H9 (cell line): ENCODE data around the gene KRTAP10-10. TPM values are rescaled to one million over a fixed set of nuclear protein-coding genes. Genes with fewer than 3 reads are reported as not detected.

Experiments used
- DNase-seq: peaks from one replicate; pipeline ENCODE4 v3.0.0-alpha.2; 2017
- H2AFZ ChIP-seq: one replicate; pipeline ENCODE4 v1.6.1; 2013; ENCODE audit warnings: mild to moderate bottlenecking, low read length, control low read depth, moderate library complexity
- H2AK5ac ChIP-seq: 2 replicates; pipeline ENCODE4 v1.6.1; 2013; ENCODE audit warnings: low read length, control low read depth, mixed read lengths; ENCODE audit not compliant: insufficient read length
- H2BK120ac ChIP-seq: one replicate; pipeline ENCODE4 v1.6.1; 2013; ENCODE audit warnings: low read depth, mild to moderate bottlenecking, low read length, control low read depth, inconsistent platforms; ENCODE audit not compliant: poor library complexity, severe bottlenecking
- H2BK12ac ChIP-seq: 2 replicates; pipeline ENCODE4 v1.6.1; 2013; ENCODE audit warnings: low read length, control low read depth, mixed read lengths, low read depth; ENCODE audit not compliant: insufficient read length
- H2BK15ac ChIP-seq: 2 replicates; pipeline ENCODE4 v1.6.1; 2013; ENCODE audit warnings: low read depth, low read length, control low read depth
- H2BK20ac ChIP-seq: one replicate; pipeline ENCODE4 v1.6.1; 2013; ENCODE audit warnings: low read depth, mild to moderate bottlenecking, low read length, control low read depth, inconsistent platforms; ENCODE audit not compliant: poor library complexity, severe bottlenecking
- H2BK5ac ChIP-seq: 2 replicates; pipeline ENCODE4 v1.6.1; 2013; ENCODE audit warnings: low read length, control low read depth, mixed read lengths; ENCODE audit not compliant: insufficient read length
- H3K14ac ChIP-seq: 2 replicates; pipeline ENCODE4 v1.6.1; 2013; ENCODE audit warnings: low read length, control low read depth; ENCODE audit not compliant: insufficient read depth
- H3K18ac ChIP-seq: 2 replicates; pipeline ENCODE4 v1.6.1; 2013; ENCODE audit warnings: low read depth, mild to moderate bottlenecking, mixed read lengths, low read length, control low read depth; ENCODE audit not compliant: insufficient read length
- H3K23ac ChIP-seq: 2 replicates; pipeline ENCODE4 v1.6.1; 2013; ENCODE audit warnings: low read length, control low read depth, mixed read lengths, low read depth; ENCODE audit not compliant: insufficient read length
- H3K23me2 ChIP-seq: 2 replicates; pipeline ENCODE4 v1.6.1; 2013; ENCODE audit warnings: low read depth, mild to moderate bottlenecking, mixed read lengths, low read length, control low read depth; ENCODE audit not compliant: insufficient read length, poor library complexity, severe bottlenecking
- H3K27ac ChIP-seq: 2 replicates; pipeline ENCODE4 v1.5.1; 2013; ENCODE audit warnings: low read length, control low read depth, mixed read lengths, low read depth; ENCODE audit not compliant: insufficient read length
- H3K27me3 ChIP-seq: 2 replicates; pipeline ENCODE4 v1.6.1; 2013; ENCODE audit warnings: low read length, control low read depth, inconsistent platforms; ENCODE audit not compliant: insufficient read depth
- H3K4ac ChIP-seq: 2 replicates; pipeline ENCODE4 v1.6.1; 2013; ENCODE audit warnings: low read depth, mild to moderate bottlenecking, control low read depth, inconsistent platforms, low read length, moderate library complexity
- H3K4me1 ChIP-seq: 2 replicates; pipeline ENCODE4 v1.6.1; 2013; ENCODE audit warnings: low read length, control low read depth, inconsistent platforms; ENCODE audit not compliant: insufficient read depth
- H3K4me2 ChIP-seq: 2 replicates; pipeline ENCODE4 v1.6.1; 2013; ENCODE audit warnings: low read length, control low read depth, mixed read lengths; ENCODE audit not compliant: insufficient read length, insufficient read depth
- H3K56ac ChIP-seq: 2 replicates; pipeline ENCODE4 v1.6.1; 2013; ENCODE audit warnings: low read depth, mild to moderate bottlenecking, mixed read lengths, low read length, control low read depth; ENCODE audit not compliant: insufficient read length
- H3K79me1 ChIP-seq: 2 replicates; pipeline ENCODE4 v1.6.1; 2013; ENCODE audit warnings: low read depth, mild to moderate bottlenecking, moderate library complexity, low read length, control low read depth, inconsistent platforms; ENCODE audit not compliant: insufficient read depth, poor library complexity, severe bottlenecking
- H3K79me2 ChIP-seq: 2 replicates; pipeline ENCODE4 v1.6.1; 2013; ENCODE audit warnings: low read length, control low read depth, inconsistent platforms; ENCODE audit not compliant: insufficient read depth
- H3K9ac ChIP-seq: 2 replicates; pipeline ENCODE4 v1.6.1; 2013; ENCODE audit warnings: low read length, control low read depth, mixed read lengths; ENCODE audit not compliant: insufficient read length; ENCODE audit errors: extremely low read depth
- H3K9me3 ChIP-seq: one replicate; pipeline ENCODE4 v1.6.1; 2013; ENCODE audit warnings: low read depth, low read length, inconsistent platforms; ENCODE audit not compliant: control insufficient read depth
- H3T11ph ChIP-seq: one replicate; pipeline ENCODE4 v1.6.1; 2013; ENCODE audit warnings: mild to moderate bottlenecking, low read length, control low read depth, inconsistent platforms
- H4K20me1 ChIP-seq: one replicate; pipeline ENCODE4 v1.6.1; 2013; ENCODE audit not compliant: control insufficient read depth, insufficient read length, insufficient read depth
- H4K5ac ChIP-seq: 2 replicates; pipeline ENCODE4 v1.6.1; 2013; ENCODE audit warnings: low read depth, mild to moderate bottlenecking, mixed read lengths, low read length, control low read depth; ENCODE audit not compliant: insufficient read length
- H4K8ac ChIP-seq: replicated peaks from 2 replicates; pipeline ENCODE4 v1.6.1; 2013; ENCODE audit warnings: low read length, control low read depth, mixed read lengths, low read depth; ENCODE audit not compliant: insufficient read length
- H4K91ac ChIP-seq: 2 replicates; pipeline ENCODE4 v1.6.1; 2013; ENCODE audit warnings: low read depth, mild to moderate bottlenecking, moderate library complexity, mixed read lengths, low read length, control low read depth; ENCODE audit not compliant: insufficient read length
- H3K27ac Mint-ChIP-seq, 3 experiments: 2 replicates in 2 of 3; 3 replicates in 1 of 3; pipeline ENCODE4 v1.8.0; 2020 to 2021; ENCODE audit warnings: mixed read lengths in 3 of 3, mild to moderate bottlenecking in 1 of 3, moderate library complexity in 1 of 3
- H3K27me3 Mint-ChIP-seq: 2 replicates; pipeline ENCODE4 v1.8.0; 2021; ENCODE audit warnings: low read depth, mild to moderate bottlenecking, moderate library complexity, mixed read lengths
- H3K36me3 Mint-ChIP-seq, 3 experiments: 2 replicates in 2 of 3; 3 replicates in 1 of 3; pipeline ENCODE4 v1.8.0; 2020 to 2021; ENCODE audit warnings: low read depth in 3 of 3, mixed read lengths in 3 of 3; ENCODE audit not compliant: insufficient read depth in 1 of 3
- H3K4me1 Mint-ChIP-seq, 2 experiments: 2 replicates each; pipeline ENCODE4 v1.8.0; 2020; ENCODE audit warnings: mixed read lengths in 2 of 2
- H3K4me3 Mint-ChIP-seq, 2 experiments: 2 replicates in 1 of 2; 3 replicates in 1 of 2; pipeline ENCODE4 v1.8.0; 2020 to 2021; ENCODE audit warnings: mild to moderate bottlenecking in 2 of 2, mixed read lengths in 2 of 2, moderate library complexity in 1 of 2
- H3K9me3 Mint-ChIP-seq, 2 experiments: 2 replicates in 1 of 2; 3 replicates in 1 of 2; pipeline ENCODE4 v1.8.0; 2020; ENCODE audit warnings: mild to moderate bottlenecking in 2 of 2, mixed read lengths in 2 of 2, moderate library complexity in 1 of 2
- CTCF ChIP-seq: fragments of 200-600 bp; sonication (generic); conservative IDR thresholded peaks from 3 replicates; pipeline ENCODE4 v1.8.0; 2021; ENCODE audit warnings: antibody characterized with exemption, mild to moderate bottlenecking
- WGBS: extraction: QIAGEN DNeasy Blood & Tissue Kit; methylation state at CpG from one replicate; pipeline ENCODE4 v1.1.7; 2013; ENCODE audit warnings: missing lambda C conversion rate, low lambda C conversion rate, mixed read lengths; ENCODE audit not compliant: insufficient read length; ENCODE audit errors: extremely low coverage; 5-methylcytosine and 5-hydroxymethylcytosine counted together
- total RNA-seq: library from RNA; stranded (reverse); gene quantifications from 2 replicates; pipeline ENCODE4 v1.2.1, GENCODE V29; 2021

KRTAP10-10 gene
- total RNA-seq, 1 experiment from 2014 or later, result not detected

GRCh38 chr21:44647222-44647552, 10.0 kb downstream of the KRTAP10-10 start:
- Mint-ChIP-seq H3K4me3 (peak overlapping the region in 1 of 2 experiments; percentile 36; a peak in 1 of 5 replicates), H3K4me1 (peaks cover 11 to 14% of the 10 kb centered on the region in 2 experiments), H3K9me3 (peaks cover 22 to 27% of the 10 kb centered on the region in 2 experiments), H3K36me3 (peaks cover 11 to 20% (median 16%) of the 10 kb centered on the region in 3 experiments), H3K27ac (peak overlapping the region; percentile 53 to 88 (median 76); a peak in 5 of 7 replicates), H3K27me3 (peaks cover 4% of the 10 kb centered on the region)
- H2BK120ac ChIP-seq, result no peak overlapping the region
- no peak overlapping the region for H3K9ac ChIP-seq
- H3K4me1 ChIP-seq, result no peaks in the 10 kb centered on the region
- no peak overlapping the region for H2AK5ac ChIP-seq
- H3K4me2 ChIP-seq, result no peak overlapping the region
- H3K79me1 ChIP-seq, result no peaks in the 10 kb centered on the region
- no peak overlapping the region for H4K8ac ChIP-seq
- no peak overlapping the region for H2BK15ac ChIP-seq
- H3K4ac ChIP-seq, result no peak overlapping the region
- H3K56ac ChIP-seq, result no peak overlapping the region
- H2AFZ ChIP-seq, result no peak overlapping the region
- H4K20me1 ChIP-seq, result no peaks in the 10 kb centered on the region
- H3K23ac ChIP-seq, result no peak overlapping the region
- no peak overlapping the region for H2BK20ac ChIP-seq
- H3K18ac ChIP-seq, result no peak overlapping the region
- no peak overlapping the region for H3K27ac ChIP-seq
- no peak overlapping the region; the same call in 1 of the 2 replicates for H3K14ac ChIP-seq
- no peaks in the 10 kb centered on the region for H3K9me3 ChIP-seq
- H2BK12ac ChIP-seq, result no peak overlapping the region
- H3T11ph ChIP-seq, result no peak overlapping the region
- WGBS, result no CpG with 5 or more reads among the region's 8 CpGs
- H3K27me3 ChIP-seq, result no peaks in the 10 kb centered on the region
- no peaks in the 10 kb centered on the region for H3K79me2 ChIP-seq
- H3K23me2 ChIP-seq, result peaks cover 2% of the 10 kb centered on the region
- no peak overlapping the region for H4K91ac ChIP-seq
- no peak overlapping the region for H2BK5ac ChIP-seq
- TF ChIP-seq CTCF, result no peak
- no peak for DNase-seq
- no peak overlapping the region for H4K5ac ChIP-seq
